Stimulated activated CD4-positive, alpha-beta T cell treated with anti-CD3 and anti-CD28 coated beads, Interleukin-12 subunit alpha, Interleukin-12 subunit beta, amount 100 ng/mL, for 4 hours (primary cell): ENCODE measurements around the gene ARID5B.

Experiments used
- DNase-seq: peaks from one replicate; pipeline ENCODE4 v3.0.0-alpha.2; 2020

ARID5B gene

DNA sequence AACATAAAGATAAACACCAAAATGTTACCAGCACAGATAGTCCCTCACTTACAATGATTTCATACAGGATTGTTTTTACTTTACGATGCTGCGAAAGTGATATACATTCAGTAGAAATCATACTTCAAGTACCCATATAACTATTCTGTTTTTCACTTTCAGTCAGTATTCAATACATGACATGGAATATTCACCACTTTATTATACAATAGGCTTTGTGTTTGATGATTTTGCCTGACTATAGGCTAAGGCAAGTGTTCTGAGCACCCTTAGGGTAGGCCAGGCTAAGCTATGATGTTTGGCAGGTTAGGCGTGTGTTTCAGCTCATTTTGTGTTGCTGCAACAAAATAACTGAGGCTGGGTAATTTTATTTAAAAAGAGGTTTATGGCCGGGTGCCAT, 212.2 kb downstream of the ARID5B start:
- DNase-seq = no peak

DNA sequence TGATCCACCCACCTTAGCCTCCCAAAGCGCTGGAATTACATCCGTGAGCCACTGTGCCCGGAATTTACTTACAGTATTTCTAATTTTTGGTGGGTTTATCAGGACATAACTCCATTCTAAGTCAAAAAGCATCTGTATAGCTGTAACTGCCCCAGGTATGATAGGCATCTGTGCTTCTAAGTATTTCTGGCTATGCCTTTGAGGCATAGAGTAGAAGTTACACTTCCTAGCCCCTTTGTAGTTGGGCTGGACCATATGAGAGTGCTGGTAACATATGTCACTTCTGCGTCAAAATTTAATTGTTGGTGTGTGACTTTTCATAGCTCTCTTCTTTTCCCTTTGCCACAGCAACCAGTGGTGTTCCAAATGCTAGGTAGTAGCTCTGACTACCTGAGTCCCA, 213.8 kb downstream of the ARID5B start:
- DNase-seq = no peak

- no peak for DNase-seq
Observed at GRCh38 chr10:62115842-62116241, 214.3 kb downstream of the ARID5B start.

DNA sequence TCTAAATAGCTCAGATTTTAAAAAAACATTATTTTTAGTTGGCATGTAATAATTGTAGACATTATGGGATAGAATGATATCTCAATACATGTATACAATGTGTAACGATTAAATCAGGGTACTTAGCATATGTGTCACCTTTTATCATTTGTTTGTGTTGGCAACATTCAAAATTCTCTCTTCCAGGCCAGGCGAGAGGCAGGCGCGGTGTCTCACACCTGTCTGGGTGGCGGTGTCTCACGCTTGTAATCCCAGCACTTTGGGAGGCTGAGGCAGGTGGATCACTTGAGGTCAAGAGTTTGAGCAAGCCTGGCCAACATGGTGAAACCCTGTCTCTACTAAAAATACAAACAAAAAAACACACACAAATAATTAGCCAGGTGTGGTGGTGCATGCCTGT, 215.4 kb downstream of the ARID5B start:
- no peak for DNase-seq

GRCh38 chr10:62121187-62121530, 219.7 kb downstream of the ARID5B start:
- no peak for DNase-seq

DNA sequence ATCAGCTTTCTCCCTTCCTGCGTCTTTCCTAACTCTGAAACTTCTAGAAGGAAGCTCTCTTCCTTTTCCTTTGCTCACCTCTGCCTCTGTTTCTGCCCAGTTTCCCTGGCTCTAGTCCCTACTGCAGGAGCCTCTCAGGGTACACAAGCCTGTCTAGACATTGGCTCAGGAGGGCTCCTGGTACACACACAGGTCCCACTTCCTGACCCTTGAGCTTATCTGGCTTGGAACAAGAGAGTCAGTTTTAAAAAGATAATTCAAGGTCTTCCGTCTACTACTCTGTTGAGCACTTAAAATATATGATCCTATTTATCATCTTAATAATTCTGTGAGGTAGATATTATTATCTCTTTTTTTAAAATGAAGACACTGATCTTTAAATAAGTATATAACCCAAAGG, 226.5 kb downstream of the ARID5B start:
- no peak for DNase-seq

- DNase-seq = no peak
Observed at GRCh38 chr10:62130948-62131347, 229.4 kb downstream of the ARID5B start.

GRCh38 chr10:62131724-62132123, 230.2 kb downstream of the ARID5B start:
- no peak for DNase-seq

DNA sequence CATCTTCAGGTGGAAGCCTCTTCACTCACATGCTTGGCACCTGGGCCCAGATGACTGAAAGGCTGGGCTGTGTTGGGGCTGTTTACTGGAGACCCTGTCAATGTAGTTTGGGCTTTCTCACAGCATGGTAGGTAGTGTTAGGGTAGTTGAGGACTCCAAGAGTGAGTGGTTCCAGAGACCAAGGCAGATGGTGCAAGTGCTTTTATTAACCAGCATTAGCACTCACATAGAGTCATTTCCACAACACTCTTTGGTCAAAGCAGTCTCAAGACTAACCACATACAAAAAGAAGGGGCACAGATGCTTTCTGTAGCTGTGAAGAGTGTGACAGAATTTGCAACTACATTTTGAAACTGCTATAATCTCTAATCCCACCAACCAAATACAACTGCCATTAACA, 232.1 kb downstream of the ARID5B start:
- DNase-seq = no peak

- no peak for DNase-seq
Observed at GRCh38 chr10:62136931-62137330, 235.4 kb downstream of the ARID5B start.
